Psoas muscle (tissue), 8 donors: ENCODE measurements around the gene CIROP. TPM values are rescaled to one million over a fixed set of nuclear protein-coding genes. Genes with fewer than 3 reads are reported as not detected.

Experiments used
- ATAC-seq, 4 donors: fragments of 200-7000 bp; cut with Tn5 transposase; one replicate each; pipeline ENCODE4 v1.9.1; 2020; ENCODE audit warnings: moderate library complexity in 3 of 4, mild to moderate bottlenecking in 2 of 4
- DNase-seq, 2 donors: peaks; one replicate each; pipeline ENCODE4 v3.0.0-alpha.2; 2020
- H3K27ac ChIP-seq: fragments of 200-600 bp; one replicate; pipeline ENCODE4 v1.8.0; 2022
- H3K27me3 ChIP-seq, 3 donors: fragments of 200-600 bp in 1 of 3; one replicate each; pipeline versions ENCODE4 v1.6.1 to v1.8.0; 2013 to 2022; ENCODE audit warnings: low read length in 2 of 3, mild to moderate bottlenecking in 2 of 3, moderate library complexity in 1 of 3; ENCODE audit not compliant: insufficient read depth in 3 of 3
- H3K36me3 ChIP-seq, 2 donors: fragments of 200-600 bp in 1 of 2; one replicate each; pipeline versions ENCODE4 v1.6.1 to v1.8.0; 2013 to 2022; ENCODE audit warnings: low read depth in 1 of 2, mild to moderate bottlenecking in 1 of 2, moderate library complexity in 1 of 2; ENCODE audit not compliant: insufficient read depth in 1 of 2
- H3K4me1 ChIP-seq: fragments of 200-600 bp; one replicate; pipeline ENCODE4 v1.8.0; 2022
- H3K4me3 ChIP-seq: fragments of 200-600 bp; one replicate; pipeline ENCODE4 v1.8.0; 2022; ENCODE audit warnings: mild to moderate bottlenecking
- H3K9me3 ChIP-seq: fragments of 200-600 bp; one replicate; pipeline ENCODE4 v1.8.0; 2022
- CTCF ChIP-seq: fragments of 200-600 bp; IDR thresholded peaks from one replicate; pipeline ENCODE4 v1.8.0; 2022; ENCODE audit warnings: antibody characterized with exemption
- WGBS, 3 donors: extraction: QIAGEN DNeasy Blood & Tissue Kit; methylation state at CpG; one replicate each; pipeline versions ENCODE4 v1.1.6 to v1.1.7; 2013; 5-methylcytosine and 5-hydroxymethylcytosine counted together
- intact Hi-C, 2 donors: fragments of 100-400 bp; cut with DNase I; formaldehyde crosslinking; loops; one replicate each; pipeline versions ENCODE4 v1.11.0 to v1.14.2; 2022
- polyA plus RNA-seq, 3 donors: library from polyadenylated mRNA; stranded (reverse); fragments of 200-250 nt; gene quantifications; one replicate each; pipeline ENCODE4 v1.2.3, GENCODE V29; 2013
- total RNA-seq, 4 donors: library from RNA; stranded (reverse); fragmentation: NEBNext Ultra II Directional in 2 of 4; extraction: Animal tissue kit (Norgen Biotek cat#: 25700) in 2 of 4; gene quantifications; one replicate each; pipeline versions ENCODE4 v1.2.1 to v1.2.4, GENCODE V29; 2021 to 2023
- donor health status: healthy with polysubstance abuse.
- donor health status: DM: no; HTN: no; CAD: no; lungs with moderate emphysema.
- donor health status: Bipolar disorder and iron deficiency.
- donor health status: healthy.
- donor health status: DM: yes; HTN: yes; CAD: no.
- donor health status: DM: no; HTN: no; CAD: no.
- donor health status: DM: no; HTN: no; CAD: no.
- donor health status: DM: yes; HTN: yes; CAD: no.

Gene CIROP
- total and polyA plus RNA-seq, 7 donors: 0.03 TPM; not detected in 6

- Histone ChIP-seq H3K36me3 (peaks cover 0 to 67% of the 10 kb centered on the region in 2 donors), H3K4me1 (peaks cover 31% of the 10 kb centered on the region), H3K27ac (no peak overlapping the region), H3K9me3 (no peaks in the 10 kb centered on the region), H3K4me3 (no peak overlapping the region), H3K27me3 (no peaks in the 10 kb centered on the region)
- 85 to 90% (median 88%) methylated on average over 7 of the region's 7 CpGs for WGBS, 3 donors
- no peak for DNase-seq
- intact Hi-C loops: loop anchor here in 1 of 2 donors (10.0 kb wide), 1 partner anchor 166 kb away; no protein-coding TSS in a partner anchor
- no peak for ATAC-seq
- TF ChIP-seq CTCF: no peak
Observed at GRCh38 chr14:23128969-23129758, 24.4 kb upstream of the CIROP start.

GRCh38 chr14:23127861-23128260 lies 23.1 kb upstream of the CIROP start:
- ATAC-seq: no peak
- intact Hi-C loops: loop anchor here in 1 of 2 donors (10.0 kb wide), 1 partner anchor 167 kb away; no protein-coding TSS in a partner anchor

GRCh38 chr14:23126548-23127278 lies 21.9 kb upstream of the CIROP start:
- H3K36me3 ChIP-seq: peaks cover 0 to 51% of the 10 kb centered on the region in 2 donors
- 71 to 87% (median 79%) methylated on average over 8 of the region's 8 CpGs for WGBS, 3 donors
- ATAC-seq (no peak), DNase-seq (peak in 1 of 2 donors; percentile 32)
- H3K27ac ChIP-seq: peak overlapping the region; percentile 55
- no peaks in the 10 kb centered on the region for H3K27me3 ChIP-seq
- H3K4me3 ChIP-seq: no peak overlapping the region
- H3K4me1 ChIP-seq: peaks cover 41% of the 10 kb centered on the region
- no peaks in the 10 kb centered on the region for H3K9me3 ChIP-seq
- no peak for TF ChIP-seq CTCF
- intact Hi-C loops: loop anchor here in 1 of 2 donors (10.0 kb wide), 1 partner anchor 168 kb away; no protein-coding TSS in a partner anchor

More at GRCh38 chr14:23127861-23128260, 23.1 kb upstream of the CIROP start:
- Histone ChIP-seq H3K27me3 (no peaks in the 10 kb centered on the region), H3K36me3 (peaks cover 0 to 60% of the 10 kb centered on the region in 2 donors), H3K27ac (peak overlapping the region; percentile 9), H3K4me1 (peaks cover 41% of the 10 kb centered on the region), H3K4me3 (no peak overlapping the region), H3K9me3 (no peaks in the 10 kb centered on the region)
- DNase-seq: no peak
- 73 to 89% (median 77%) methylated on average over 3 of the region's 3 CpGs for WGBS, 3 donors
- TF ChIP-seq CTCF: no peak

GRCh38 chr14:23125933-23126524 lies 21.2 kb upstream of the CIROP start:
- no peak for TF ChIP-seq CTCF
- 14 to 50% (median 20%) methylated on average over 9 of the region's 9 CpGs for WGBS, 3 donors
- Histone ChIP-seq H3K36me3 (peaks cover 0 to 45% of the 10 kb centered on the region in 2 donors), H3K9me3 (no peaks in the 10 kb centered on the region), H3K4me3 (no peak overlapping the region), H3K27me3 (no peaks in the 10 kb centered on the region), H3K27ac (peak overlapping the region; percentile 55), H3K4me1 (peaks cover 38% of the 10 kb centered on the region)
- ATAC-seq (peak in 3 of 4 donors; percentile 39 to 67 (median 65)), DNase-seq (peak in 1 of 2 donors; percentile 79)
- intact Hi-C loops: loop anchor here in 1 of 2 donors (10.0 kb wide), 1 partner anchor 169 kb away; no protein-coding TSS in a partner anchor
